ENCODE results near the gene MAGI2. TPM values are rescaled to one million over a fixed set of nuclear protein-coding genes. Genes with fewer than 3 reads are reported as not detected.
A peak's percentile ranks its signal among the peaks of the same experiment; 100 is the strongest.

MAGI2 gene
- total RNA-seq, 2 donors from 2014 or later, result 10.3 to 19.2 TPM

DNA sequence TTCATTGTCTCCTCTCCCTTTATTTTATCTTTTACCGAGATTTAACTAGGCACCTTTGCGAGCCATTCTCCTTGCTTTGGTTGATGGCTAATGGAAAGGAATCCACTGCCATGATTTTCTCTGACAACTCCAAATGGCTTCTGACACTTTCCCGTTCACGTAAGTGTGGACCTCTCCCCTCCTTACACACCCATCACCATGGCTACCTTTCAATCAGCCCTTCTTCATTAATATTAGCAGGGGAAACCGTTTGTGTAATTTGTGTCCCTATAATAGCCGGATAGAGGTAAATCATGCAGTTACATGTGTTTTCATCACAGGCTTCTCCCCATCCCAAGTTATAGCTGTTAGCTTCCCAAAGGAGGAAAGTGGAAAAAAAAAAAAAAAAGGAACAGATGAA is 767.3 kb downstream of the MAGI2 start:
- Histone ChIP-seq H3K36me3 (ENCODE audit: control insufficient read depth, insufficient read depth, low read length) (no peaks in the 10 kb centered on the region), H3K27ac (ENCODE audit: low read depth, low read length) (no peak overlapping the region), H3K27me3 (ENCODE audit: control insufficient read depth, insufficient read depth, low read length, poor library complexity, severe bottlenecking) (peaks cover 30% of the 10 kb centered on the region), H3K4me3 (ENCODE audit: low read length) (no peak overlapping the region), H3K9ac (ENCODE audit: extremely low read depth, low read length, poor library complexity, severe bottlenecking) (no peak overlapping the region), H3K4me1 (ENCODE audit: control insufficient read depth, insufficient read depth, low read length) (peaks cover 2% of the 10 kb centered on the region), H3K9me3 (ENCODE audit: control insufficient read depth, low read length) (no peaks in the 10 kb centered on the region)
- no peak for DNase-seq
- WGBS, 2 experiments (ENCODE audit: insufficient coverage in 1 of 2, insufficient read length in 1 of 2), result 65 to 100% methylated on average over 1 to 6 of the region's 6 CpGs
- Mint-ChIP-seq H3K27me3 (ENCODE audit: insufficient read depth) (peaks cover 39% of the 10 kb centered on the region), H3K9me3 (no peaks in the 10 kb centered on the region), H3K36me3 (ENCODE audit: low read depth) (no peaks in the 10 kb centered on the region), H3K27ac (no peak overlapping the region), H3K4me3 (no peak overlapping the region), H3K4me1 (peaks cover 22% of the 10 kb centered on the region)
- TF ChIP-seq, protein P1, sequence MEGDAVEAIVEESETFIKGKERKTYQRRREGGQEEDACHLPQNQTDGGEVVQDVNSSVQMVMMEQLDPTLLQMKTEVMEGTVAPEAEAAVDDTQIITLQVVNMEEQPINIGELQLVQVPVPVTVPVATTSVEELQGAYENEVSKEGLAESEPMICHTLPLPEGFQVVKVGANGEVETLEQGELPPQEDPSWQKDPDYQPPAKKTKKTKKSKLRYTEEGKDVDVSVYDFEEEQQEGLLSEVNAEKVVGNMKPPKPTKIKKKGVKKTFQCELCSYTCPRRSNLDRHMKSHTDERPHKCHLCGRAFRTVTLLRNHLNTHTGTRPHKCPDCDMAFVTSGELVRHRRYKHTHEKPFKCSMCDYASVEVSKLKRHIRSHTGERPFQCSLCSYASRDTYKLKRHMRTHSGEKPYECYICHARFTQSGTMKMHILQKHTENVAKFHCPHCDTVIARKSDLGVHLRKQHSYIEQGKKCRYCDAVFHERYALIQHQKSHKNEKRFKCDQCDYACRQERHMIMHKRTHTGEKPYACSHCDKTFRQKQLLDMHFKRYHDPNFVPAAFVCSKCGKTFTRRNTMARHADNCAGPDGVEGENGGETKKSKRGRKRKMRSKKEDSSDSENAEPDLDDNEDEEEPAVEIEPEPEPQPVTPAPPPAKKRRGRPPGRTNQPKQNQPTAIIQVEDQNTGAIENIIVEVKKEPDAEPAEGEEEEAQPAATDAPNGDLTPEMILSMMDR (conservative IDR thresholded peaks at IDR 0.05), result no peak

DNA sequence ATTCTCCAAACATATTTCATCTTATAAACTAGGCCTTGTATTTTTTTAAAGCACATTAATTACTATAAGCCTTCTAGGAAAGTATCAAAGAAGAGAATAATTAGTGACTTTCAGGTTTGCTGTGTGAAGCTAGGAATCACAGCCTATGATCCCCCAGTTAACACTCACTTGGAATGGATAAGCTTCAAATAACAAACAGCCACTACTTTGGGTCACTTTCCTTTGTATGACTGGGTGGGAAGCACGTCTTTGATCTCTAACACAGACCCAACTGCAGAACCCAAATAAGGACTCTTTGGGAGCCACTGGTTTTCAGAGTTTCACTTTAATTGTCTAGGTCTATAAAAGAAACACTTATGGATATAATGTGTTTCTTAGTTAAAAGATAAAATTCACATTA is 769.3 kb downstream of the MAGI2 start:
- Histone ChIP-seq H3K27ac (ENCODE audit: low read depth, low read length) (no peak overlapping the region), H3K36me3 (ENCODE audit: control insufficient read depth, insufficient read depth, low read length) (no peaks in the 10 kb centered on the region), H3K9me3 (ENCODE audit: control insufficient read depth, low read length) (no peaks in the 10 kb centered on the region), H3K4me3 (ENCODE audit: low read length) (no peak overlapping the region), H3K27me3 (ENCODE audit: control insufficient read depth, insufficient read depth, low read length, poor library complexity, severe bottlenecking) (peaks cover 30% of the 10 kb centered on the region), H3K9ac (ENCODE audit: extremely low read depth, low read length, poor library complexity, severe bottlenecking) (no peak overlapping the region), H3K4me1 (ENCODE audit: control insufficient read depth, insufficient read depth, low read length) (peaks cover 2% of the 10 kb centered on the region)
- H3K4me1 Mint-ChIP-seq, result peaks cover 29% of the 10 kb centered on the region
- no peaks in the 10 kb centered on the region for H3K36me3 Mint-ChIP-seq (ENCODE audit: low read depth)
- TF ChIP-seq, protein P1 (conservative IDR thresholded peaks at IDR 0.05), result no peak
- peak; percentile 48 for DNase-seq
- H3K9me3 Mint-ChIP-seq, result no peaks in the 10 kb centered on the region
- H3K27me3 Mint-ChIP-seq (ENCODE audit: insufficient read depth), result peaks cover 48% of the 10 kb centered on the region
- no peak overlapping the region for H3K4me3 Mint-ChIP-seq
- H3K27ac Mint-ChIP-seq, result no peak overlapping the region
- WGBS, 2 experiments (ENCODE audit: insufficient coverage in 1 of 2, insufficient read length in 1 of 2), result 14% methylated on average over 1 of the region's 1 CpG; no CpG with 5 or more reads in 1 of the 2 experiments

DNA sequence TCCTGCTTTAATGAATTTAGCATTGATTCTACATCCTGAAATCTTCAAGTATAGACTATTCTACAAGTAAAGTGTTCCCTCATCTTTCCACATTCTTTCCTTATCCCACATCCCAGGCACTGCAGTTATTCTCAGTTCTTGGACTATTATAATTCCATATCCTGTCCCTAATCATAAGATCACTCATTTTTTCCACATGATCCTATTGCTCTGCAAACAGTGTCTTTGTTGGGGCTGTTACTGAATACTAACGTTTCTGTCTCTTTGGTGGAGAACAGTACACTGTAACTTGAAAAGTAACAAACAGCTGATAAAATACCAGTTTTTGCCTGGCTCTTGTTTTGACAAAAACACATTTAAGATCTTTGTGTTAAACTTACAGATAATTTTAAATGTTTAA is 769.9 kb downstream of the MAGI2 start:
- Mint-ChIP-seq H3K4me3 (no peak overlapping the region), H3K36me3 (ENCODE audit: low read depth) (no peaks in the 10 kb centered on the region), H3K4me1 (peaks cover 28% of the 10 kb centered on the region), H3K27me3 (ENCODE audit: insufficient read depth) (peaks cover 48% of the 10 kb centered on the region), H3K27ac (no peak overlapping the region), H3K9me3 (no peaks in the 10 kb centered on the region)
- 75 to 94% methylated on average over 1 of the region's 1 CpG for WGBS, 2 experiments (ENCODE audit: insufficient coverage in 1 of 2, insufficient read length in 1 of 2)
- Histone ChIP-seq H3K4me3 (ENCODE audit: low read length) (no peak overlapping the region), H3K4me1 (ENCODE audit: control insufficient read depth, insufficient read depth, low read length) (peaks cover 2% of the 10 kb centered on the region), H3K36me3 (ENCODE audit: control insufficient read depth, insufficient read depth, low read length) (no peaks in the 10 kb centered on the region), H3K27ac (ENCODE audit: low read depth, low read length) (no peak overlapping the region), H3K9ac (ENCODE audit: extremely low read depth, low read length, poor library complexity, severe bottlenecking) (no peak overlapping the region), H3K9me3 (ENCODE audit: control insufficient read depth, low read length) (no peaks in the 10 kb centered on the region), H3K27me3 (ENCODE audit: control insufficient read depth, insufficient read depth, low read length, poor library complexity, severe bottlenecking) (peaks cover 30% of the 10 kb centered on the region)
- DNase-seq, result no peak
- TF ChIP-seq, protein P1 (conservative IDR thresholded peaks at IDR 0.05), result no peak
